ENCODE data around the gene EPHB2. TPM values are rescaled to one million over a fixed set of nuclear protein-coding genes. Genes with fewer than 3 reads are reported as not detected.

The EPHB2 gene
- total RNA-seq, 6 experiments from 2014 or later = 0.24 to 1.8 (median 0.62) TPM

- H3K4me1 ChIP-seq = no peaks in the 10 kb centered on the region
- TF ChIP-seq POLR2A (IDR thresholded peaks at IDR 0.05) = no peak
- no peak for TF ChIP-seq CTCF (IDR thresholded peaks at IDR 0.05)
- H3K4me3 ChIP-seq = no peak overlapping the region
- peak in 1 of 3 donors; percentile 26 for DNase-seq
- H3K9me3 ChIP-seq = no peaks in the 10 kb centered on the region
- intact Hi-C loops (cut with DNase I) = no loop called here
- no peak overlapping the region for H3K27ac ChIP-seq
- H3K27me3 ChIP-seq = no peaks in the 10 kb centered on the region
- H3K36me3 ChIP-seq = no peaks in the 10 kb centered on the region
- no peak for ATAC-seq
- WGBS (ENCODE audit: insufficient coverage, low coverage, low lambda C conversion rate, missing lambda C conversion rate) = no CpG with 5 or more reads among the region's 5 CpGs
Observed at GRCh38 chr1:22816803-22817202, 106.2 kb downstream of the EPHB2 start.

DNA sequence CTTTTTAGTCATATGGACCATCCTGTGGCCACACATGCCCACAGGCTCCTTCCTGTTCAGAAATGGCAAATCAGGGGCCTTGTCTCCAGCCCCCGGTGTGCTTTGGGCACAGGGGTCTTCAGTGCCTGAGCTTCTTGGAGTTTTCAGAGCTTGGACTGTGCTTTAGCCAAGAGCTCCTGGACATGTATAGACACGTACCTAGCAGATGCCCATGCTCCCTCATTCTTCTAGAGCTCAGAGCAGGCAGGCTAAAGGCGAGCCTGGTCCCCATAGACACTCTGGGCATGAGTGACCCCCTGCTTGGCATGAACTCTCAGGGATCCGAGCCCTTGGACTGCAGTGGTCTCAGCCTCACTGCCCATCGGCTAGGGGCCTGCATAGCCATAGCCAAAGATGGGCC is 106.8 kb downstream of the EPHB2 start:
- no peak overlapping the region for H3K27ac ChIP-seq
- H3K9me3 ChIP-seq = no peaks in the 10 kb centered on the region
- ATAC-seq (no peak), DNase-seq (peak in 1 of 3 donors; percentile 19)
- no peaks in the 10 kb centered on the region for H3K27me3 ChIP-seq
- intact Hi-C loops (cut with DNase I) = no loop called here
- no peak overlapping the region for H3K4me3 ChIP-seq
- TF ChIP-seq CTCF (IDR thresholded peaks at IDR 0.05) = no peak
- no peak for TF ChIP-seq POLR2A (IDR thresholded peaks at IDR 0.05)
- 64% methylated on average over 3 of the region's 5 CpGs for WGBS (ENCODE audit: insufficient coverage, low coverage, low lambda C conversion rate, missing lambda C conversion rate)
- H3K36me3 ChIP-seq = no peaks in the 10 kb centered on the region
- no peaks in the 10 kb centered on the region for H3K4me1 ChIP-seq

- intact Hi-C loops (cut with DNase I) = no loop called here
- DNase-seq = no peak
- Histone ChIP-seq H3K9me3 (no peaks in the 10 kb centered on the region), H3K4me1 (no peaks in the 10 kb centered on the region), H3K36me3 (no peaks in the 10 kb centered on the region), H3K4me3 (no peak overlapping the region), H3K27me3 (no peaks in the 10 kb centered on the region), H3K27ac (no peak overlapping the region)
- TF ChIP-seq CTCF (IDR thresholded peaks at IDR 0.05) = no peak
- TF ChIP-seq POLR2A (IDR thresholded peaks at IDR 0.05) = no peak
- ATAC-seq = peak in 1 of 4 donors; percentile 11
- WGBS (ENCODE audit: insufficient coverage, low coverage, low lambda C conversion rate, missing lambda C conversion rate) = 57% methylated on average over 9 of the region's 11 CpGs
Observed at GRCh38 chr1:22818061-22818770, 107.6 kb downstream of the EPHB2 start.

GRCh38 chr1:22819361-22819760 is 108.7 kb downstream of the EPHB2 start:
- H3K27me3 ChIP-seq = no peaks in the 10 kb centered on the region
- DNase-seq (peak in 1 of 3 donors; percentile 25), ATAC-seq (no peak)
- no peak overlapping the region for H3K4me3 ChIP-seq
- 72% methylated on average over 3 of the region's 4 CpGs for WGBS (ENCODE audit: insufficient coverage, low coverage, low lambda C conversion rate, missing lambda C conversion rate)
- H3K27ac ChIP-seq = no peak overlapping the region
- no peaks in the 10 kb centered on the region for H3K9me3 ChIP-seq
- TF ChIP-seq CTCF (IDR thresholded peaks at IDR 0.05) = no peak
- no peak for TF ChIP-seq POLR2A (IDR thresholded peaks at IDR 0.05)
- H3K4me1 ChIP-seq = no peaks in the 10 kb centered on the region
- intact Hi-C loops (cut with DNase I) = no loop called here
- H3K36me3 ChIP-seq = no peaks in the 10 kb centered on the region
